T1000 (cell line): ENCODE measurements around the gene GRIK4.
"Not testable (repeated sequence)": the region's sequence is repeated elsewhere in the genome, so short reads cannot be mapped to it uniquely, and the experiment has no call there.

Experiments
- DNase-seq: peaks from one replicate; lab custom pipeline; 2025; ENCODE audit warnings: mixed read lengths; lab: John Stamatoyannopoulos, UW

GRIK4 gene

GRCh38 chr11:120746376-120746775, 234.8 kb downstream of the GRIK4 start:
- DNase-seq = no peak

DNA sequence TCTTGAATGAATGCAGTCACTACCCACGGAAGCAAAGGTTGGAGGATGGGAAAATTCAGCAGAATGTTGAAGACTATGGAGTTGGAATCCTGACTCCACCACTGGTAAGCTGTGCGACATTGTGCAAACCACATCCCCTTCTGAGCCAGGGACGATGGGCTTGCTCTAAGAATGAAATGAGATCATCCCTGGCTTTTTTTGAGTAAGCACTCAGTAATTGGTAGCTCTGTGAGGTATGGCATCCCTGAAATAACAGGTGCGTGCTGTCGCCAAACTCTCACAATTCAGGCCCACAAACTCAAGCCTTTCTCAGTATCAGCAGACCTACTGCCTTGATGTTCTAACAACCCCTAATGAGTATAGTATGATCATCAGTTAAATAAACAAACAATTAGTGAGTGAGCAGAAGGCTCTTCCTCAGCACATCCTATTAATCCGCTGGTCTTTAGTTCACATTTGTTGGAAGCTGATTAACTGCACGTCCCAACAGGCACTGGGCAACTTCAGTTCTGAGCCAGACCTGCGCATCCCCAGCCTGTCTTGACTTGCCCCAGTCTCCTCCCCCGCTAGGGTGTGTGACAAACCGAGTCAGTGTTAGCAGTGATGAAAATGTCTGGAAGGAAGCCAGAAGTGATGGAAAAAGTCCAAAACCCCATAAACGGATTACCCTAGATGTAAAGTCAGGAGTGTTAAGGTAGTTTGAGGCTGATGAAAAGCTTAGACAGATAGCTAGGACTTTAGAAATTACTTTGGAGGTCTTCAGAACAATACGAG, 235.5 kb downstream of the GRIK4 start:
- DNase-seq = no peak

- DNase-seq = no peak
These were observed 236.6 kb downstream of the GRIK4 start for GRCh38 chr11:120747850-120748814.

GRCh38 chr11:120749395-120749794, 237.8 kb downstream of the GRIK4 start:
- no peak for DNase-seq

GRCh38 chr11:120750647-120751549, 239.3 kb downstream of the GRIK4 start:
- no peak for DNase-seq

DNA sequence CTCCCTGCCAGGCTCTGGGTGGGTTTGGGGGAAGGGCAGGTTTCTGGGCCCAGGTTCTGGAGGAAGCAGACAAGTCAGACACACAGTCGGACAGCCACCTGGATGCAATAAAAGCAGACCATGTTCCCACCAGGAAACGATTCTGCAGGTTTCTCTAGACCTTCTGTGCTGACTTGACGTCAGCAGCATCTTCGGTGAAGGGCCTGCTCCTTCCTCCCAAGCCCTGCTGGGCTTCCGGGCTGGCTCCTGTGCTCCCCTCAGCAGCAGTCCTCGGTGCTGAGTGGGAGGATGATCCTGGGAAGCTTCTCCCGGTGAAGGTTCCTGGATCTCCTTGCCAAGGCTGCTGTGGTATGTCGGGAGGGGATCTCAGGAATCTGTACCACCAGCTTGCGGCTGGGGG, 240.0 kb downstream of the GRIK4 start:
- DNase-seq = no peak

DNA sequence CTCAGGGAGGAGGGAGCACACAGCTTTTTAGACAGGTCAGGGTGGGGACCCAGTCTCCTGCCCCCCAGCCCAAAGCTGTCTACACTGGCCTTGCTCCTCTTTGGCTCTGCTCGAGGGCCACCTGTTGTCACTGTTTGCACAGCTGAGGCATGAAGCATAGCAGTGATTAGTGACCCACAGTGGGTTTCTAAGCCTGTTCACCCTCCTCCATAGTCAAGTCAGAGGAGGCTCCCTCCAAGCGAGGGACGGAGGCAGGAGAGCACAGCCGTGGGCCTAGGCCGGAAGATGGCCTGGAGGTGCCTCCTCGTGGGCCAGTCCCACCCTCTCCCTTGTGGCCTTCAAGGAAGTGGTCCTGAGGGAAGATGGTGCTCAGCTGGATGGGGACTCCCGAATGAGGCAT, 241.1 kb downstream of the GRIK4 start:
- DNase-seq = no peak

DNA sequence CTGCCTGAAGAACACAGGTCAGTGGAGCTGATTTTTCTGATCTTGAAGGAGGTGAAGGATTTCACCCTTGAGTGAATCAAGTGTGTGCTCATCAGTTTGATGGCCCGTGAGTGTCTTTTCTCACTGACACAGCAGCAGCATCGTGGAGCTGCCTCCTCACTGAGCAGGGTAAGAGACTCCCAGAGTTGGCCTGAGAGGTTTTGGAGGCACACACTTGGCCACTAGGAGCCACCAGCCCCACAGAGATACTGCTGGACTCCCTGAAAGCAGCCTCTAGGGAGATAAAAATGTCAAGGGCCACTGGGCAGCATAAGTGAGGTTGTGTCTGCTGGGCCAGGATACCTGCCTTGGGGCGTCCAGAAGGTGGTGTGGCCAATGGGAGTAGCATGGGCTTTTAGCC, 245.4 kb downstream of the GRIK4 start:
- no peak for DNase-seq

DNA sequence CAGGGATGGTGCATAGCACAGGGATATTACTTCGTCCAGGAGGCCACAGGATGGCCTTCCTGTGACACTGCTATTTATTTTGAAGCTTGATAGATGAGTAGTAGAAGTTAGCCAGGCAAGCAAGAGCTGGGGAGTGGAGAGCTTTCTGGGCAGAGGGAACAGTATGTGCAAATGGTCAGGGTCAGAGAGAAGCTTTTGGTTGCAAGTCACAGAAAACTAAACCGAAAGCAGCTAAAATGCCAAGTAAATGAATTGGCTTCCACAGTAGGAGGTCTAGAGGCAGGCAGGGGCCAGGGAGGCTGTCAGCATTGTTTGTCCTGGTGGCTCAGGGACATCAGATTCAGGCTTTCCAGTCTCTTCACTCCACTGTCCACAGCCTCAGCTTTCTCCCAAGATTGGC, 247.5 kb downstream of the GRIK4 start:
- no peak for DNase-seq

GRCh38 chr11:120765710-120766109, 254.2 kb downstream of the GRIK4 start:
- not testable (repeated sequence) for DNase-seq

- DNase-seq = no peak
These were observed 254.8 kb downstream of the GRIK4 start for GRCh38 chr11:120766318-120766717.

GRCh38 chr11:120768949-120769348, 257.4 kb downstream of the GRIK4 start:
- DNase-seq = no peak

- DNase-seq = no peak
These were observed 258.4 kb downstream of the GRIK4 start for GRCh38 chr11:120769906-120770305.

- no peak for DNase-seq
These were observed 260.1 kb downstream of the GRIK4 start for GRCh38 chr11:120771551-120772060.

DNA sequence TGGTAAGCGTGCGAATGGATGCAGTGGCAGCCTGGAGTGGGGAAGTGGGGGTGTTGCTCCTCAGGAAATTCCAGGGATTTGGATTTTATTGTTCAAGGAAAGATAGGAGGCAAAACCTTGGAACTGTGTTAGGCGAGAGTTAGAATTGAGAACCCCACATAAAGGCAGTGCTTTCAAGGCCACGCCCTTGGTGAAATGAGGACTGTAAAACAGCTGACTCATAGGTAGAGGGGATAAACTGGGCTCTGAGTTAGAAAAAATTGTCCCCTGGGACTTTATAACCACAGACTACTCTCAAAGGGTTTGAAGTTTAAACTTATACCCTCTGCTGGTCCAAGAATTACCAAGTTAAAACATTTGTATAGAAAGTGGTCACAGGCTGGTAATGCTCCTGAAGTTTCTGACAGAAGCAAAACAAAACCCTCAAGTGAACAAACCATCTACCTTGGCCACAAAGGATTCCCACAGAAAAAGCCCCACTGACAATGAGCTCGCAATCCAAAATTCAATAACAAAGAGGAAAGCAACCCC, 262.0 kb downstream of the GRIK4 start:
- peak; percentile 44 for DNase-seq

GRCh38 chr11:120774591-120775386, 263.2 kb downstream of the GRIK4 start:
- DNase-seq = no peak

DNA sequence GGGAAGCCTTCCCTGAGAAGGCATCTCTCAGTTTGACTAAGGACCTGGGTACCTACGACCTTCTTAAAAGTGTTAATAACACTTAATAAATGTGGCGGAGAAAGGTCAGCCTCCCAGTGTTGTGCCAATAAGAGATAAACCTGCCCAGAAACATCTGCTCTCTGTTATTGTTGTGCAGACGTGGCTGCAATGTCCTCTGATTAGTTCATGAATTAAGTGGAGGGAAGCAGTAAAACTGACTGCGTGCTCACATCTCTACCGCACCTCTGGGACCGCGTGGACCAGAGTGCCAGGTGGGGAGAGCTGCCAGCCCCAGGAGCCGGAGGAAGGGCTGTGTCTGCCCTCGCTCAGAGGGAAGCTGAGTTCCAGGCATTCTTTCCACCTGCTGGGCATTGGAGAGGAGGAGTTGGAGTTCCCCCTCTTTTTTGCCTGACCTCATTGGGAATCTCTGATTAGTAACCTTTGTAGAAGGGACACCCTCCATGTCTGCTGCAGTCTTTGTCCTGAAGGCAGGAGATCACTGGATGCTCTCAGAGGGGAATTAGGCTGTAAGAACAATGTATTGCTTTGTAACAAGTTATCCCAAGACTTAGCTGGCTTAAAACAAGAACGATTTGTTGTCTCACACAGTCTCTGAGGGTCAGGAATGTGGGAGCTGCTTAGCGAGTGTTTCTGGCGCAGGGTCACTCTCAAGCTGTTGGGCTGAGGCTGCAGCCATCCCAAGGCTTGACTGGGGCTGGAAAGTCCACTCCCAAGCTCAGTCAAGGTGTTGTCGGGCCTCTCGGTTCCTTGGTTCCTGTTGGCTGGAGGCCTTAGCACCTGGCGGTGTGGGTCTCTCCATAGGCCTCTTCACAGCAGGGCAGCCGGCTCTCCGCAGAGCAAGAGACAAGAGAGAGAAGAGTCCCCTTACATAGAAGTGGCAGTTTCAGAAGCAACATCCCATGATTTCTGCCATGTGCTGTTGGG, 264.7 kb downstream of the GRIK4 start:
- no peak for DNase-seq

- no peak for DNase-seq
These were observed 267.3 kb downstream of the GRIK4 start for GRCh38 chr11:120778685-120779490.

- DNase-seq = no peak
These were observed 268.7 kb downstream of the GRIK4 start for GRCh38 chr11:120780239-120780638.
